Measurements from ENCODE around the gene ANGEL1.

Gene ANGEL1

DNA sequence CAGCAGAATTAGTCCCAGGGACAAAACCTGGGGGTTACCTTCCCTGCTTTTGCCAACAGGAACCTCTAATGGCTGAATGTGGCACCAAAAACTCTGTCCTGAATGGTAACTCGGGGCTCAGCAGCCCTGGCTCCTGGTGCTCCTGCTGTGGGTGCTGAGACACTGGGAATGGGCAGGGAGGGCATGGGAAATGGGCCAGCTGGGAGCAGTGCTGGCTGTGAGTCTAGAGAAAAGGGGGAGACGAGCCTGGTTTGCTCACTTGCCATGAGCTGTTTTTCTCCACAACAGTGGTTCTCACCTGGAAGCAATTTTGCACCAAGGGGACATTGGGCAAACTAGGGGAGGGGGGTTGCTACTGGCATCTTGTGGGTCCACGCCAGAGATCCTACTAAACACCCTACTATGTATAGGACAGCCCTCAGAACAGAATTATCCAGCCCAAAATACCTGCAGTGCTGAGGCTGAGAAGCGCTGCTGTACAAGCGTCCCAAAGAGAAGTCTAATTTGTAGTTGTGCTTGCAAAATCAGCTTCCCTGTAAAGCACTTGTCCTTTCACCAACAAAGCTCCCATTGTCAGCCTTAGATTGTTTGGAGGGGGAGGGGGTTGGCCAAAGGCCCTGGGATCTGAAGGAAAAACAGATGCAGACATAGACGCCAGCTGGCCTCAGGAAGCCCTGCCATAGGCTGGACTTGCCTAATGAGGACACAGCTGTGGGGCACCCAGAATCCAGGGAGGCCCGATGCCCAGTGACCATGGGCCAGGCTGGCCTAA, 17.2 kb upstream of the ANGEL1 start (continued):
- TF ChIP-seq CSDC2 (CRISPR knock-in tag; IDR thresholded peaks at IDR 0.05) (no peak), PATZ1 (CRISPR knock-in tag; IDR thresholded peaks at IDR 0.05; ENCODE audit: borderline replicate concordance) (no peak), PPARA (CRISPR knock-in tag; IDR thresholded peaks at IDR 0.05; ENCODE audit: borderline replicate concordance) (no peak)
- TF ChIP-seq, protein P1, sequence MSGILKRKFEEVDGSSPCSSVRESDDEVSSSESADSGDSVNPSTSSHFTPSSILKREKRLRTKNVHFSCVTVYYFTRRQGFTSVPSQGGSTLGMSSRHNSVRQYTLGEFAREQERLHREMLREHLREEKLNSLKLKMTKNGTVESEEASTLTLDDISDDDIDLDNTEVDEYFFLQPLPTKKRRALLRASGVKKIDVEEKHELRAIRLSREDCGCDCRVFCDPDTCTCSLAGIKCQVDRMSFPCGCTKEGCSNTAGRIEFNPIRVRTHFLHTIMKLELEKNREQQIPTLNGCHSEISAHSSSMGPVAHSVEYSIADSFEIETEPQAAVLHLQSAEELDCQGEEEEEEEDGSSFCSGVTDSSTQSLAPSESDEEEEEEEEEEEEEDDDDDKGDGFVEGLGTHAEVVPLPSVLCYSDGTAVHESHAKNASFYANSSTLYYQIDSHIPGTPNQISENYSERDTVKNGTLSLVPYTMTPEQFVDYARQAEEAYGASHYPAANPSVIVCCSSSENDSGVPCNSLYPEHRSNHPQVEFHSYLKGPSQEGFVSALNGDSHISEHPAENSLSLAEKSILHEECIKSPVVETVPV (CRISPR knock-in tag; IDR thresholded peaks at IDR 0.05) = no peak

- TF ChIP-seq ARNTL (CRISPR knock-in tag; IDR thresholded peaks at IDR 0.05; ENCODE audit: borderline replicate concordance, low read depth) (no peak), ZFP30 (CRISPR knock-in tag; IDR thresholded peaks at IDR 0.05) (no peak), CSDC2 (CRISPR knock-in tag; IDR thresholded peaks at IDR 0.05) (no peak), ZFP3 (CRISPR knock-in tag; IDR thresholded peaks at IDR 0.05) (no peak), TCF4 (CRISPR knock-in tag; IDR thresholded peaks at IDR 0.05; ENCODE audit: borderline replicate concordance) (no peak), PATZ1 (CRISPR knock-in tag; IDR thresholded peaks at IDR 0.05; ENCODE audit: borderline replicate concordance) (no peak), OSR1 (CRISPR knock-in tag; IDR thresholded peaks at IDR 0.05) (no peak), GLIS3 (CRISPR knock-in tag; IDR thresholded peaks at IDR 0.05) (no peak), ZNF70 (CRISPR knock-in tag; IDR thresholded peaks at IDR 0.05) (no peak), RARB (CRISPR knock-in tag; IDR thresholded peaks at IDR 0.05) (no peak)
- TF ChIP-seq, protein P2, sequence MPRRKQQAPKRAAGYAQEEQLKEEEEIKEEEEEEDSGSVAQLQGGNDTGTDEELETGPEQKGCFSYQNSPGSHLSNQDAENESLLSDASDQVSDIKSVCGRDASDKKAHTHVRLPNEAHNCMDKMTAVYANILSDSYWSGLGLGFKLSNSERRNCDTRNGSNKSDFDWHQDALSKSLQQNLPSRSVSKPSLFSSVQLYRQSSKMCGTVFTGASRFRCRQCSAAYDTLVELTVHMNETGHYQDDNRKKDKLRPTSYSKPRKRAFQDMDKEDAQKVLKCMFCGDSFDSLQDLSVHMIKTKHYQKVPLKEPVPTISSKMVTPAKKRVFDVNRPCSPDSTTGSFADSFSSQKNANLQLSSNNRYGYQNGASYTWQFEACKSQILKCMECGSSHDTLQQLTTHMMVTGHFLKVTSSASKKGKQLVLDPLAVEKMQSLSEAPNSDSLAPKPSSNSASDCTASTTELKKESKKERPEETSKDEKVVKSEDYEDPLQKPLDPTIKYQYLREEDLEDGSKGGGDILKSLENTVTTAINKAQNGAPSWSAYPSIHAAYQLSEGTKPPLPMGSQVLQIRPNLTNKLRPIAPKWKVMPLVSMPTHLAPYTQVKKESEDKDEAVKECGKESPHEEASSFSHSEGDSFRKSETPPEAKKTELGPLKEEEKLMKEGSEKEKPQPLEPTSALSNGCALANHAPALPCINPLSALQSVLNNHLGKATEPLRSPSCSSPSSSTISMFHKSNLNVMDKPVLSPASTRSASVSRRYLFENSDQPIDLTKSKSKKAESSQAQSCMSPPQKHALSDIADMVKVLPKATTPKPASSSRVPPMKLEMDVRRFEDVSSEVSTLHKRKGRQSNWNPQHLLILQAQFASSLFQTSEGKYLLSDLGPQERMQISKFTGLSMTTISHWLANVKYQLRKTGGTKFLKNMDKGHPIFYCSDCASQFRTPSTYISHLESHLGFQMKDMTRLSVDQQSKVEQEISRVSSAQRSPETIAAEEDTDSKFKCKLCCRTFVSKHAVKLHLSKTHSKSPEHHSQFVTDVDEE (CRISPR knock-in tag; IDR thresholded peaks at IDR 0.05) = no peak
- TF ChIP-seq, protein P3, sequence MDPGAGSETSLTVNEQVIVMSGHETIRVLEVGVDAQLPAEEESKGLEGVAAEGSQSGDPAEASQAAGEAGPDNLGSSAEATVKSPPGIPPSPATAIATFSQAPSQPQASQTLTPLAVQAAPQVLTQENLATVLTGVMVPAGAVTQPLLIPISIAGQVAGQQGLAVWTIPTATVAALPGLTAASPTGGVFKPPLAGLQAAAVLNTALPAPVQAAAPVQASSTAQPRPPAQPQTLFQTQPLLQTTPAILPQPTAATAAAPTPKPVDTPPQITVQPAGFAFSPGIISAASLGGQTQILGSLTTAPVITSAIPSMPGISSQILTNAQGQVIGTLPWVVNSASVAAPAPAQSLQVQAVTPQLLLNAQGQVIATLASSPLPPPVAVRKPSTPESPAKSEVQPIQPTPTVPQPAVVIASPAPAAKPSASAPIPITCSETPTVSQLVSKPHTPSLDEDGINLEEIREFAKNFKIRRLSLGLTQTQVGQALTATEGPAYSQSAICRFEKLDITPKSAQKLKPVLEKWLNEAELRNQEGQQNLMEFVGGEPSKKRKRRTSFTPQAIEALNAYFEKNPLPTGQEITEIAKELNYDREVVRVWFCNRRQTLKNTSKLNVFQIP (CRISPR knock-in tag; IDR thresholded peaks at IDR 0.05; ENCODE audit: borderline replicate concordance, low read depth) = no peak
- no peak for ATAC-seq
Observed at GRCh38 chr14:76829013-76829365, 16.3 kb upstream of the ANGEL1 start.

DNA sequence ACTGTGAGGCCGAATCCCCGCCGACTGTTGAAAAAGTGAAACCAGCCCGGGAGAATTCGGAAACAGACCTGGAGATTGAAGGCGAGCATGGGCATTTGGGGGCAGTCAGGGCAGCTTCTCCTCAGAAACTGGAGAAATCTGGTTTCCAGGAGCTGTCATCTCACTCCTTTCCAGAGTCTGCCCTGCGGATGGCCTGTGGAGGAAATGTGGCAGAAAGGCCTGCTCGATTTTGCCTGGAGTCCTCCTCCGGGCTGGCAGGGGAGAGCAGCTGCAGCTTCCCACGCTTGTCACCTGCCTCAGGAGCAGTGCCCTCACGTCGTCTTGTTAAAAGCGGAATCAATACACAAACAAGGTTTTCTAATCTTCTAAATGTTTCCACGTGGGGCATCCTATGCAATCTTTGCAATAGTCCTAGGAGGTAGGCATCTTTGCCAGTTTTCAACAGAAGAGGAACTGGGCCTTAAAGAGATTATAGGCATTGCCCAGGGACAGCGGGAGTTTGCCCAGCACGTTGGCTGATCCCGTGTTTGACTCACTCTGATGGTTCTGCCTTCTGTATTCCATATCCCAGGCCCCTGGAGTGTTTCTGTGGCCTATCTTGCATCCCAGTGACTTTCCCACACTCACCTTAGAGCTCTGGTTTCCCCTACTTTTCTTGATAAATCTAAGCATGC, 15.8 kb upstream of the ANGEL1 start:
- TF ChIP-seq ARNTL (CRISPR knock-in tag; IDR thresholded peaks at IDR 0.05; ENCODE audit: borderline replicate concordance, low read depth) (no peak), CREB5 (CRISPR knock-in tag; IDR thresholded peaks at IDR 0.05; ENCODE audit: low read depth) (no peak), SNAI2 (CRISPR knock-in tag; IDR thresholded peaks at IDR 0.05) (no peak), PATZ1 (CRISPR knock-in tag; IDR thresholded peaks at IDR 0.05; ENCODE audit: borderline replicate concordance) (no peak), ESRRG (CRISPR knock-in tag; IDR thresholded peaks at IDR 0.05) (no peak), CSDC2 (CRISPR knock-in tag; IDR thresholded peaks at IDR 0.05) (no peak), BACH2 (CRISPR knock-in tag; IDR thresholded peaks at IDR 0.05; ENCODE audit: borderline replicate concordance) (no peak)
- TF ChIP-seq, protein P2 (CRISPR knock-in tag; IDR thresholded peaks at IDR 0.05) = no peak
- no peak for ATAC-seq

Measured in SK-N-SH treated with all-trans-retinoic acid at 6 μM for 48 hours (cell line).